ENCODE results near the gene GOLGA6L9.
"Not testable (repeated sequence)": the region's sequence is repeated elsewhere in the genome, so short reads cannot be mapped to it uniquely, and the experiment has no call there.

Gene GOLGA6L9, protein sequence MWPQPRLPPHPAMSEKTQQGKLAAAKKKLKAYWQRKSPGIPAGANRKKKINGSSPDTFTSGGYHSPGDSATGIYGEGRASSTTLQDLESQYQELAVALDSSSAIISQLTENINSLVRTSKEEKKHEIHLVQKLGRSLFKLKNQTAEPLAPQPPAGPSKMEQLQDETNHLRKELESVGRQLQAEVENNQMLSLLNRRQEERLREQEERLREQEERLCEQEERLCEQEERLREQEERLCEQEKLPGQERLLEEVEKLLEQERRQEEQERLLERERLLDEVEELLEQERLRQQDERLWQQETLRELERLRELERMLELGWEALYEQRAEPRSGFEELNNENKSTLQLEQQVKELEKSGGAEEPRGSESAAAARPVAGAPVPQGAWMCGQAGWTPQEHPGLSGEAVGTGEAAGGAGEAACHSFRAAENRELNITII

DNA sequence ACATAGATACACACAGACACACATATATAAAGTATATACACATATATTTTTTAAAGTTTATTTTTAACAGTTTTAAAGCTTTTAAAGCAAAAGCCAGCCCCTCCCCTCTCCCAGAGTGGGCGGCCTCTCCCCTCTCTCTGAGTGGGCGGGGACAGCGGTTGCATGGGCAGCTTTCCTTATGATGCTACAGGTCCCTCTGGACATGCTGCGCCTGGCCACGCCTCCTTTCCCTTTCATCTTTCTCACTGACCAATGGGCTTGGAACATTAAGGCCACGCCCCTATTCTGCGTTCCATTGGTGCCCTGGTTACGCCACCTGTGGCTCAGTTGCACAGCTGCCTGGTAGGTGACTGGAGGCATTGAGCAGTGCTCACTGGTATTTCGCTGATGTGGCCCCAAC, at the start of gene GOLGA6L9:
GOLGA6L9 (plus strand) TSS at position 124 of the 400 bp plus-strand sequence; CDS start at position 388, 264 bp downstream.
- not testable (repeated sequence) for DNase-seq (ENCODE audit: low spot score); FAIRE-seq

DNA sequence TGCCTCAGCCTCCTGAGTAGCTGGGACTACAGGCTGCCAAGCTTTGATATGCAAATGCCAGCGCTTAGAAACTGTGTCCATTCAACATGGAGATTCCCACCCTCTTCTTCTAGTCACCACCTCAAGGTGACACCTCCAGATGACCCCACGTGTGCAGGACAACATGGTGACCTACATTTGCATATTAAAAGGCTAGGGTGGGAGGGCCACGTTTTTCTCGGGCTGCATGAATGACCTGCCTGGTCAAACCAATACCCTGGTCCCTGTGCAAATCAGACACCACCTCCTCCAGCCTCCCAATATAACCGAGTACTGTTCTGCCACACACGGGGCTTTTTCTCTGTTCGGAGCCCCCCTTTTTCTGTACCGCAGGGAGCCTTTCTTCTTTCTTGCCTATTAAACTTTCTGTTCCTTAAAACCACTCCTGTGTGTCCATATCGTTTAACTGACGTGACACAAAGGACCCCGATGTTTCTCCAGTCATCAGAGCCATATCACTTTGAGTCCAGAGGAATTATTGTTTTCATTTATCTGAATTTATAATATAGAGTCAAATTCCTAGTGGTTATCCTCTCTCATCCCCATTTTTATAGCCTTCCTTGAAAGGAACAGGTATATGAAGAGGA, 48.2 kb upstream of the GOLGA6L9 start:
- not testable (repeated sequence) for FAIRE-seq; DNase-seq (ENCODE audit: low spot score)

- FAIRE-seq; DNase-seq (ENCODE audit: low spot score): not testable (repeated sequence)
These were observed 42.4 kb upstream of the GOLGA6L9 start for GRCh38 chr15:82387209-82387608.

DNA sequence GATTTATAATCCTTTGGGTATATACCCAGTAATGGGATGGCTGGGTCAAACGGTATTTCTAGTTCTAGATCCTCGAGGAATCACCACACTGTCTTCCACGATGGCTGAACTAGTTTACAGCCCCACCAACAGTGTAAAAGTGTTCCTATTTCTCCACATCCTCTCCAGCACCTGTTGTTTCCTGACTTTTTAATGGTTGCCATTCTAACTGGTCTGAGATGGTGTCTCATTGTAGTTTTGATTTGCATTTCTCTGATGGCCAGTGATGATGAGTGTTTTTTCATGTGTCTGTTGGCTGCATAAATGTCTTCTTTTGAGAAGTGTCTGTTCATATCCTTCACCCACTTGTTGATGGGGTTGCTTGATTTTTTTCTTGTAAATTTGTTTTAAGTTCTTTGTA, 39.5 kb upstream of the GOLGA6L9 start:
- not testable (repeated sequence) for FAIRE-seq

DNA sequence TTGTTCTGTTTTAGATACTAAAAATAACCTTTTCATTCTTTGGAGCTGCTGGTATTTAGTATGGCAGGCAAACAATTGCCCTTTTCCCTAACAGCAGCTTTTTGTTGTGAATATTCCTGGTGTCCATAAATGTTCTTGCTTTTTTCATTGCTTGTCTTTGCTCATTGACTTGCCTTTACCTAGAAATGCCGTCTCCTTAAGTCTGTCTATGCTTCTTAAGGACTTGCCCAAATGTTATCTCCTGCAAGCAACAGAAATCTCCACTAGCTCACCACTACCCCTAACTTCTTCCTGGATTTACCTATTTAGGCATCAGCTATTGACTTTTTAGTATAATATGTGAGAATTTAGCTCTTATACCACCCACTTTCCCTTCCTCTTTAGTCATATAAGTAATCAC, 37.5 kb upstream of the GOLGA6L9 start:
- DNase-seq (ENCODE audit: low spot score); FAIRE-seq: not testable (repeated sequence)

More for the DNA sequence above, 39.5 kb upstream of the GOLGA6L9 start:
- DNase-seq (ENCODE audit: low spot score) = not testable (repeated sequence)

GRCh38 chr15:82393671-82394070, 35.9 kb upstream of the GOLGA6L9 start:
- DNase-seq (ENCODE audit: low spot score) (peak; percentile 86), FAIRE-seq (peak; percentile 69)

DNA sequence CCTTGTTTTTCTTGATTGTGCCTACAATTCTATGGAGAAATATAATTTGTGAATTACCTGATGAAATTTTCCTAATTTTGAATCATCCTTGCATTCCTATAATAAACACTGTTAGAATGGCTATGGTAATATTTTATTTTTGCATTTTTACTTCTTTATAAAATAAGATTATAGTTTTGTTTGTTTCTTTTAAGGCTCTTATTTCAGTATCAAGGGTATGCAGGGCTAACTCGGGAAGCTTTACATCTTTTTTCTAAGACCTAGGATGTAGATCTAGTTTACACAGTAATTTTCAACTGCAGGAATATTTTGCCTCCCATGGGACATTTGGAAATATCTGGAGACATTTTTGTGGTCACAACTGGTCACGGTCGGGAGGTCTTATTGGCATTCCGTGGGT, 33.8 kb upstream of the GOLGA6L9 start:
- not testable (repeated sequence) for DNase-seq (ENCODE audit: low spot score)
- peak; percentile 78 for FAIRE-seq

DNA sequence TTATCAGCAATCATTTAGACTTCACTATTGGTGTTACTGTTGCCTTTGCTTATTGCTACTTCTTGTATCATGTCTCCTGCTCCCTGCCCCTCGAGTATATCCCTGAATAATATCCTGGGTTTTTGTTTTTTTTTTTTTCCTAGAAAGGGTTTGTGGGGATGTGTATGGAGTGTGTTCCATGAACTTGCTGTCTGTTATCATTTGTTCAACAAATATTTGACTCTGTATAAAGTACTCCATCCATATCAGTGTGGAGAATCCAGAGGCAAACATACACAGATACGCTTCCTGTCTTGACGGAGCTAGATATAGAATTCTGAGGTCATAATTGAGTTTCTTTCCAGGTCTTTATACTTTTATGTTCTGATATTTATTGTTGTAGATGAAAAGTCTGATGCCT, 31.8 kb upstream of the GOLGA6L9 start:
- no peak for DNase-seq (ENCODE audit: low spot score)
- FAIRE-seq = no peak

GRCh38 chr15:82398785-82399184, 30.8 kb upstream of the GOLGA6L9 start:
- FAIRE-seq (no peak), DNase-seq (ENCODE audit: low spot score) (no peak)

DNA sequence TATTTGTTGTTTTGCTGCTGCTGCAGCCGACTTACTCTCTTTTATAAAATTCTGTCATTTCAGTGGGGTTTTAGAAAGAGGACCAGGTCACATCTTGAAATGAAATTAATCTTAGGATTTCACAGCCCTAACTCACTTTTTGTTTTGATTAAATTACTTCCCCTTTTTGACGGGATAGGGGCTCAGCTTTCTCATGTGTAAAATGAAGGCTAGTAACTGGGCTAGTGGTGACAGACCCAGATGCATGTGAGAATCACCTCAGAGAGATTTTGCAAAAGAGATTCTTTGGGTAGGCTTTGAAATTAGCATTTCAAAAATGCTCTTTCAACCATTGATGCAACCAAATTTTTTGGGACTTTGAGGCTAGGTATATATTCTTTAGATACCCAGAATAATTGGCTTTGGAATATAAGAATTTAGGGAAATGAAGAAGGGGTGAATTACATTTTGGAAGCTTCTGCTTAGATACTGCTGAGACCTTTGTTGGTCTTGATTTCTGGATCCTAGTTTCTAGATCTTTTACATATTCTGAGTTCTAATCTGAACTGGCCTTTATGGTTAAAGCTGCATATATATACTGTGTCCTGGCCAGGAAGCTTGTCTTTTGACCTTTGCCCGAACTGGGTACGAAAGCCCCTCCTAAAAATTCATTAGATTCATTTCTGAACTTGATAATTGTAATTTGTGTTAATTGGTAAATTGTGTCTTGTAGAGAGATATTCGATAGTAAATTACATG, 30.1 kb upstream of the GOLGA6L9 start:
- FAIRE-seq; DNase-seq (ENCODE audit: low spot score): not testable (repeated sequence)

DNA sequence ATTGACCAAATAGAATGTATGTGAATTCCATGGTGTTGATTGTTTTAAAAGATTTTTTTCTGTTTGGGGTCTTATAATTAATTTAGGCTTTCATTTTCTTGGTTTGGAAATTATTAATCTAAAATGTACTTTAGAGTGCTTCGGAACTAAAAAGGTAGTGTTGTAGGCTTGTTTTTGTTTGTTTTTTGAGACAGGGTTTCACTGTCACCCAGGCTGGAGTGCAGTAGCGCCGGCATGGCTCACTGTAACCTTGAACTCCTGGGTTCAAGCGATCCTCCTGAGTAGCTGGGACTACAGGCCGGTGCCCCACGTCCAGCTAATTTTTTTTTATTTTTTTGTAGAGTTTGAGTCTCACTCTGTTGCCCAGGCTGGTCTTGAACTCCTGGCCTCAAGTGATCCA, 27.7 kb upstream of the GOLGA6L9 start:
- not testable (repeated sequence) for FAIRE-seq; DNase-seq (ENCODE audit: low spot score)

GRCh38 chr15:82402341-82402740, 27.3 kb upstream of the GOLGA6L9 start:
- FAIRE-seq; DNase-seq (ENCODE audit: low spot score): not testable (repeated sequence)

- FAIRE-seq; DNase-seq (ENCODE audit: low spot score): not testable (repeated sequence)
These were observed 23.4 kb upstream of the GOLGA6L9 start for GRCh38 chr15:82406211-82406610.

GRCh38 chr15:82410306-82410705, 19.3 kb upstream of the GOLGA6L9 start:
- FAIRE-seq; DNase-seq (ENCODE audit: low spot score): not testable (repeated sequence)

DNA sequence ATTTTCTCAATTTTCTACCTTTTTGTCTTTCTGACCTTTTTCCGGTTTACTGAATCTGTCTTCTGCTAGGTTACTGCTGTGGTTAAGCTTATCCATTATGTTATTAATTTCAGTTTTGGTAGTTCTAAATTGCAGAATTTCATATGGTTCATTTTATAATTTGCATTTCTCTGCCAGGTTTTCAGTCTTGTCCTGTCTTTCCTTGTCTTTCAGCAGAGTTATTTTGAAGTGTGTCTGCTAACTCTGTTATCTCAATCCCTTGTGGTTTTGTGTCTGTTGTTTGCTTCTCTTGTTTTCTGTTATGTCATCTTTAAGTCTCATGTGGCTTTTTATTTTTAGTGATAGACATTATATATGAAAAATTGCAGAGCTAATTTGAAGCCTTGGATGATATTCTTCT, 18.0 kb upstream of the GOLGA6L9 start:
- DNase-seq (ENCODE audit: low spot score); FAIRE-seq: not testable (repeated sequence)

- not testable (repeated sequence) for DNase-seq (ENCODE audit: low spot score); FAIRE-seq
These were observed 15.0 kb upstream of the GOLGA6L9 start for GRCh38 chr15:82414525-82415191.

- not testable (repeated sequence) for FAIRE-seq; DNase-seq (ENCODE audit: low spot score)
These were observed 9.1 kb upstream of the GOLGA6L9 start for GRCh38 chr15:82420516-82420915.

DNA sequence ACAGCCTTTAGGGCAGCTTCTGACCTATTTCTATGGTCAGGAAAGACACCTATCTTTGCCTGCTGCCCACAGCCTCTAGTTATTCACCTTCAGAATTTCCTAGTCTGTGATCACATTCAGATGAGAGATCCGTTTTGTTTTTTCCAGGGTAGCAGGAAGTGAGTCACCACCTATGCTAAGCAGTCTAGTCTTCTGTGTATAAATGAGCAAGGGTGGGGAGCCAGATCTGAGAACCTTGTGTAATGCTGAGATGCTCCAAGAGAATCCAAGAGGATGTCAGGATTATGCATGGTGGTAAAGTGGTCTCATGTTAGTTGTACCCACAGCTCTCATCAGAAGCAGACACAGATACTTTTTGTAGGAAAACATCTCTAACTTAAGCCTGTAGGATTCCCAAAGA, 8.7 kb upstream of the GOLGA6L9 start:
- FAIRE-seq = peak; percentile 78
- DNase-seq (ENCODE audit: low spot score) = not testable (repeated sequence)

DNA sequence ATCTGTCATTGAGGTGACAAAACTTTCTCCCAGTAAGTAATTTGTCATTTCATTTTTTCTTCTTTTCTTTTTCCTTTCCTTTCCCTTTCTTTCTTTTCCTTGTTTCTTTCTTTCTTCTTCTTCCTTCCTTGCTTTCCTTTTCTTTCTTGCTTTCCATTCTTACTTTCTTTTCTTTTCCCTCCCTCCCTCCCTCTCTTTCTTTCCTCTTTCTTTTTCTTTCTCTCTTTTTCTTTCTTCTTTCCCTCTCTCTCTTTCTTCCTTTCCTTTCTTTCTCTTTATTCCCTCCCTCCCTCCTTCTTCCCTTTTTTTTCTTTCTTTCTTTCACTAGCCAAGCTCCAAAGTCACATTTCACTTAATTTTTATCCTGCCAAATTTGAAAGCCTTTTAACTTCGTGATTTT, 2.5 kb upstream of the GOLGA6L9 start:
- not testable (repeated sequence) for FAIRE-seq; DNase-seq (ENCODE audit: low spot score)

- FAIRE-seq; DNase-seq (ENCODE audit: low spot score): not testable (repeated sequence)
These were observed 15.8 kb downstream of the GOLGA6L9 start for GRCh38 chr15:82445420-82445819.

GRCh38 chr15:82457336-82457735, 27.7 kb downstream of the GOLGA6L9 start:
- not testable (repeated sequence) for FAIRE-seq; DNase-seq (ENCODE audit: low spot score)
